HG03432 (cell line): ENCODE measurements around the gene IAPP.
"Not testable (repeated sequence)": the region's sequence is repeated elsewhere in the genome, so short reads cannot be mapped to it uniquely, and the experiment has no call there.

Experiments
- ATAC-seq: cut with Tn5 transposase; IDR thresholded peaks from one replicate; pipeline ENCODE4 v1.9.1; 2021; ENCODE audit warnings: mild to moderate bottlenecking, moderate library complexity; ENCODE audit not compliant: unreplicated experiment

Gene IAPP

DNA sequence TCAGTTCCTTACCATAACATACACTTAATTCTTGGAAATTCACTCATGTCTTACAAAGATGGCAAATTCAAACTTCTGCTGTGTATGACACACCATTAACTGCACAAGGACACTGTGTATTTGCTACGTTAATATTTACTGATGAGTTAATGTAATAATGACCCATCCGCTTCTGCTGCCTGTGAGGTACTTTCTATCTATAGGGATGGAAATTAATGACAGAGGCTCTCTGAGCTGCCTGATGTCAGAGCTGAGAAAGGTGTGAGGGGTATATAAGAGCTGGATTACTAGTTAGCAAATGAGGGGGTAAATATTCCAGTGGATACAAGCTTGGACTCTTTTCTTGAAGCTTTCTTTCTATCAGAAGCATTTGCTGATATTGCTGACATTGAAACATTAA is at the start of gene IAPP:
TSS of gene IAPP (plus strand) at position 301 of the 400 bp plus-strand sequence. CDS start 450 bp downstream, outside the sequence.
- ATAC-seq = no peak

DNA sequence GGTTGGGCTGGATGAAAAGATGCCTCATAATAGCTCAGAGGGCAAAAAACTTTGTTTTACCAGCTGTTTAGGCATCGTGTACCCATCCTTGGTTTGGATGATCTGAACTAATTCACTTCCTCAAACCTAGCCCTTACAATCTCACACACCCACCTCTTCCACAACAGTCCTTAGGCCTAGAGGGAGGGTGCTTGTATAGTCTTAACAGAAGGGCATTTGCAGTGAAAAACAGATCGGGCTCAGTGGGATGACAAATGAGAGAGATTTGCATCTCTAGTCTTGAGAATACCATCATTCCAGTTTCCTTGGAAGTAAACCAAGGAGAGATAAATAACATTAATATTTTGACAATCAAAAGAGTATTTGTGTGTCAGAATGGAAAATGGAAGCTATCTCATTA is 49.0 kb upstream of the IAPP start:
- ATAC-seq = no peak

- ATAC-seq = no peak
Observed at GRCh38 chr12:21324551-21324950, 48.2 kb upstream of the IAPP start.

DNA sequence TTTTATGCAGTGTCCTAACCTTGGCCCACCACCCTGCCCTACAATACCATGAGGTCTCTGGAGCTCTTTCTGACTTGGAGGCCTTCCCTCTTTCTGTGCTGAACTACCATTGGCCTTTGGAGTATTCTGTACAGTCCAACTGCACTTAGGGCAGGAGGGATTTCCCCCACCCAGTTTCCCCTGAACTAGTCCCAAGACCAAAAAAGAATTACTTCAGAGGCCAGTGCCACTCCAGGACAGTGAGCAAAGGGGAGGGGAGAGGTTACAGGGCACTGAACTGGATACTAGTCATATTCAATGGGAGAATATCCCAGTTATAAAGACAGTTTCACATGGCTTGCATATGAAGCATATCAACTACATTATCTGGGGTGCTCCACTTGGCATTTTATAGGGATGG is 44.1 kb upstream of the IAPP start:
- no peak for ATAC-seq

DNA sequence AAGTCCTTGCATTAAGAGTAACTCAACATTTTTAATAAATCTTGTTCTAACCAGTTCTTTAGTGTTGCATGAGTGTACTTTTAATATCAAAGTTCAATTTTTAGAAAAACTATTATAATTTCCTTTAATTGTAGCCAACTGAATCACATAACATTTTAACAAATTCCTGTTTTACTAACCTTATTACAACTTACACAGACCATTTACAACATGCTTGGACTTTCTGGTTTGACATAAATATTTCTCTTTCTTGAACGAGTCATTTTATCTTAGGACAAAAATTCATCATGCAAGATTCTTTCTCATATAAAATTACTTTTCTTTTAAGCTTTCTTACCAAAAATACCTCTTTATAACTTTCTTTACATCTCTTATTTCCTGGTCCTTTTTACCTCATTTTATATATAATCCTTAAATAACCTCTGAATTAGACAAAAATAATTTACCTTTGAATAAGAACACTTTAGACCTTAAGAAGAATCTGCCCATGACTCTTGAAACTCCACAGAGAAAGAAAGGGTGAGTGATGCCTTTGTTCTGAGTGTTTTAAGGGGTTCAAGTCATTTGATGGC is 41.9 kb upstream of the IAPP start:
- ATAC-seq = no peak

DNA sequence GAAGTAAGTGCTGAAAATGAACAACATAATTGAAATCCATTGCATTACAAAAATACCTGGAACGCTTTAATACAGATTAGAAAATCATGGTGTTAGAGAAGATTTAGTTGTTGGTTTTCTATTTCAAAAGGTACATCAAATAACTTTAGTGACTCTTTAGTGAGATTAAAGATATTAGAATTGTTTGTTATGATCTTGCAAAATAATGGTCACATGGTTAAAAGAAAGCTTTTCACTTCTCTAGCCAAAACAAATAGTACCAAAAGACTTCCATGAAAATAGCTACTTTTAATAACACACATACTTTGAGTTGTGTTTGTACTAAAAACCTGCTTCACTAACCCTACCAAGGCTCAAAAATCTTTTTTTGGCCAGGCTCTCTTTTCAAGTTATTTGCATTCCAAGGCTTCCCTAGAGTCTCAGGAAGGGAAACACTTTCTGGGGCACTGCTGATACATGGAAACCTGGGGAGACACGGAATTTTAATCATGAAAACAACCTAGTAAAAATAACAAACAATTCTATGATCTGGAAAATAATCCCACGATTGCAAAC is 37.9 kb upstream of the IAPP start, which contains the start of gene SLCO1A2:
TSS of gene SLCO1A2 (minus strand) at position 147 of the 555 bp plus-strand sequence. CDS start 270 bp downstream, outside the sequence.
- no peak for ATAC-seq

DNA sequence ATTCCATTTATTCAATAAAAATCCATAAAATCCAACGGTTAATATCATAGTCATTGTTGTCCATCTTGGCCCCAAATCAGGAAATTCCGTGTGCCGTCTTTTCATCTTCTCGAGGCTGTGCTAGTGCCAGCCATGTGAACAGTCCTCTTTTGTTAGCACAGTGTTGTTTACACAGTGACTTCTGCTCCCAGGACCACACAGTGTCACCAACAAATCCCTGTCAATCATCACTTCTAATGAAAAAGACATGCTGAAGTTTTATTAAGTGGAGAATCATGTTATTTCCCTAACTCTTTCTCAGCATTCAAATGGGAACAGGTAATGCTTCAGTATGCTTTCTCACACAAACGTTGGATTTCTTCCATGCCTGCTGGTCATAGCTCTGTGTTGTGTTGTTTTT is 36.0 kb upstream of the IAPP start:
- no peak for ATAC-seq

GRCh38 chr12:21337453-21337852 is 35.2 kb upstream of the IAPP start:
- no peak for ATAC-seq

DNA sequence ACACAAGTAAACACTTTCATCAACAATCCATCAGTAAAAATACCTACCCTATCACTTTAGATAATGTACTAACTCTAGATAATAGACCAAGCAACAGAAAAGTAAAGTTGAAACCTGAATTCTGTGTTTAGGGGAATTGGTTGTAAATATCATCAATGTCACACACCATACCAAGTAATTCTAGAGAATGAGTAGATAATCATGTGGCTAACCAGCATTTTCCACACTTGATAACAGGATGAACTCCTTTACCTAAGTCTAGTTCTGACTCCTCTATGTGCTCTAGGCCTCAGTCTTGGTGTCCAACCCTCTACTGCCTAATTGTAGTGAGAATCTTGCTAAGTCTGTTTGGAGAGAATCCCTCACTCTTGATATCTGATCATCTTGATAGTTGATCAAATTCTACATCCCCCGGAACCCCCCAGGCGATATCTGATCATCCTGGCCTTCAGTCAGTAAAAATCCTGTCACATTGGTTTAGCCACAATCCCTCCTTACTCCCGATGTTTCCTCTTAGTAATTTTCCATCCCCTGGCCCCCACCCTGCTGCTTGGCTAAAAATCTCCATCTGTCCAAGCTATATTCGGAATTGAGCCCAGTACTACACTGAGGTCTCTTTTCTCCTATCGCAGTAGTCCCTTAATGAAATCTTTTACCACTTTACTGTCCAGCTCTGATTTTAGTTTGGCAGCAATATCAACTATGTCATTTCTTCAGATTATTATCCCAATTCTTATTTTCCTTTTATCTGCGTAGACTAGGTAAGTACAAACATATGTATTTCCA is 34.5 kb upstream of the IAPP start:
- no peak for ATAC-seq

- ATAC-seq = no peak
Observed at GRCh38 chr12:21339921-21340320, 32.8 kb upstream of the IAPP start.

GRCh38 chr12:21340403-21340802 is 32.3 kb upstream of the IAPP start:
- no peak for ATAC-seq

- ATAC-seq = no peak
Observed at GRCh38 chr12:21341769-21342168, 30.9 kb upstream of the IAPP start.

DNA sequence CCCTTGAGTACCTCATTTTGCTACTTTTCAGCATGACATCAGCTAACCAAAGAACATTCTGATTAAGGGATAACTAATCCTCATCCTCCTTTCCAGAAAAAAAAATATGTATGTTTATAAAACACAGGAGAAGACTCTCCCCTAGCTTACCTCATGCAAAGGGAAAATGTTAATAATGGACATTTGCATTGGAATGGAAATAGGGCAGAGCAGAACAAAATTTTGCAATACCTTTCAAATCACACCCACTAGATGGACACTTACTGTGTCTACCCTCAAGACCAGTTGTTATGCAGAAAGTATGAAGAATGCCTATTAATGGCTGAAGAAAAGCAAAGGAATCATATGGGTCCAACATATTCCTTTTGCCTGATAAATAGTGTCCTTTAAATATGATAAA is 29.1 kb upstream of the IAPP start:
- ATAC-seq = no peak

- no peak for ATAC-seq
Observed at GRCh38 chr12:21346542-21347205, 26.0 kb upstream of the IAPP start.

- ATAC-seq = no peak
Observed at GRCh38 chr12:21350975-21351374, 21.7 kb upstream of the IAPP start.

GRCh38 chr12:21353487-21353886 is 19.2 kb upstream of the IAPP start:
- ATAC-seq = no peak

DNA sequence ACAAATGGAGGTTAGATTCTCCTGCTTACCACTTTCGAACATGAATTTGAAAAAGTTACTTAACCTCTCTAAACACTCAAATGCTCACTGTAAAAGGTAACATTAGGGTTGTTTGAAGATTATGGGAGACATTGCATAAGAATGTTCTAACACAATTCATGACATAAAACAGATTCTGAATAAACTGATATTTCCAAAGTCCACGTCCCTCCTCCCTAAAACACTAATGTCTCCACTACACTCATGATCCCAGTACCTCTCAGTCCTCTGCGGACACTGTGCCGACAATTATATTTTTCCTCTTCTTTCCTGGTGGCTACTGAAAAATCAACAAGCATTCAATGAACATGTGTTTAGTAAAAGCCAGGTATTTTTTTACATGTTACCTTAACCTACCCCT is 18.8 kb upstream of the IAPP start:
- ATAC-seq = no peak

DNA sequence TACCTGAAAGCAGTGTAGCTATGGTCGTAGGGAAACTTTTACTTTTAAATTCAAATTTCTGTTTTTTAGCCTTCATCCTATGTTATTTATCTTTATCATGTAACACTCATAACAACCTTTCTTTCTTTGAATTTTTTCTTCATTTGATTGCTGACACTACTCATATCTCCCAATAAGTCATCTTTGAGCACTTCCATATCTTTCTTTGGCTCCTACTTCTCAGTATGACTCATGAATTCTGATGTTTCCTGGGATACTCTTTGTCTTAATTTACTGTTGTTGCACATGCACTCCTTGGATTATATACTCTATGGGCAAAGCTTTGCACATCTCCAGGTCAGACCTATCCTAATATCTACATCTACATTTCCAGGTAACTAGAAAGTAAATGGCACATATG is 18.1 kb upstream of the IAPP start:
- no peak for ATAC-seq

DNA sequence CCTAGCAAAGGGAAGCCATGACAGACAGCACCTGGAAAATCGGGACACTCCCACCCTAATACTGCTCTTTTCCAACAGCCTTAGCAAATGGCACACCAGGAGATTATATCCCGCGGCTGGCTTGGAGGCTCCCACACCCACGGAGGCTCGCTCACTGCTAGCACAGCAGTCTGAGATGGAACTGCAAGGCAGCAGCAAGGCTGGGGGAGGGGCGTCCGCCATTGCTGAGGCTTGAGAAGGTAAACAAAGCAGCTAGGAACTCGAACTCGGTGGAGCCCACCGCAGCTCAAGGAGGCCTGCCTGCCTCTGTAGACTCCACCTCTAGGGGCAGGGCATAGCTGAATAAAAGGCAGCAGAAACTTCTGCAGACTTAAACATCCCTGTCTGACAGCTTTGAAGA is 12.1 kb upstream of the IAPP start:
- ATAC-seq = not testable (repeated sequence)

- no peak for ATAC-seq
Observed at GRCh38 chr12:21369141-21369980, 3.3 kb upstream of the IAPP start.
